NT2/D1 (cell line): ENCODE results near the gene TBC1D30.

Experiments
- SUZ12 ChIP-seq: IDR thresholded peaks from 2 replicates; pipeline ENCODE4 v1.6.1; 2011; ENCODE audit not compliant: insufficient read length, insufficient read depth; ENCODE audit errors: extremely low read depth
- YY1 ChIP-seq: IDR thresholded peaks from 2 replicates; pipeline ENCODE4 v1.6.1; 2011; ENCODE audit not compliant: insufficient read length, insufficient read depth
- ZNF274 ChIP-seq: IDR thresholded peaks from 2 replicates; pipeline ENCODE4 v1.6.1; 2011; ENCODE audit warnings: mild to moderate bottlenecking, low read depth, low read length

GRCh38 chr12:64890873-64891468 is 66.5 kb downstream of the TBC1D30 start:
- TF ChIP-seq YY1 (no peak), SUZ12 (no peak), ZNF274 (no peak)
